T-cell (primary cell): Measurements from ENCODE around the gene ECSIT. TPM values are rescaled to one million over a fixed set of nuclear protein-coding genes. Genes with fewer than 3 reads are reported as not detected.

Experiments
- ATAC-seq, 4 experiments: fragments of 200-7000 bp in 3 of 4; fragments of 150-1000 bp in 1 of 4; cut with Tn5 transposase; replicated peaks in 1 of 4; 1 replicate in 3 of 4; 2 replicates in 1 of 4; pipeline ENCODE4 v1.10.0; 2021; ENCODE audit warnings: moderate library complexity in 3 of 4, mild to moderate bottlenecking in 2 of 4, moderate number of reproducible peaks in 1 of 4
- CTCF ChIA-PET, 2 donors: fragments of 300-600 bp; sonication (Branson Sonifier 250); formaldehyde crosslinking; loops; one replicate each; lab custom pipeline; 2022; ENCODE audit warnings: antibody characterized with exemption in 2 of 2; lab: Charles Lee
- POLR2A ChIA-PET, 2 donors: fragments of 300-600 bp; sonication (Branson Sonifier 250); formaldehyde crosslinking; loops; one replicate each; lab custom pipeline; 2022; ENCODE audit warnings: antibody characterized with exemption in 2 of 2; lab: Charles Lee
- DNase-seq, 35 experiments: peaks; one replicate each; pipeline versions ENCODE4 v3.0.0 to v3.0.0-alpha.2; 2013 to 2023
- H3K27ac ChIP-seq: one replicate; pipeline ENCODE4 v1.5.1; 2013; ENCODE audit warnings: low read length
- H3K27me3 ChIP-seq, 2 experiments: replicated peaks in 1 of 2; 1 replicate in 1 of 2; 2 replicates in 1 of 2; pipeline versions ENCODE4 v1.6.1 to v1.7.0; 2013; ENCODE audit warnings: low read length in 1 of 2, mixed read lengths in 1 of 2; ENCODE audit not compliant: control insufficient read depth in 2 of 2, insufficient read depth in 2 of 2; ENCODE audit errors: extremely low read depth in 1 of 2
- H3K36me3 ChIP-seq, 2 donors: 1 replicate in 1 of 2; 2 replicates in 1 of 2; pipeline versions ENCODE4 v1.6.1 to v1.7.0; 2013; ENCODE audit warnings: low read length in 1 of 2; ENCODE audit not compliant: control insufficient read depth in 2 of 2, insufficient read depth in 1 of 2; ENCODE audit errors: extremely low read depth in 1 of 2
- H3K4me1 ChIP-seq, 2 experiments: 1 replicate in 1 of 2; 2 replicates in 1 of 2; pipeline versions ENCODE4 v1.6.1 to v1.7.0; 2013; ENCODE audit warnings: low read length in 2 of 2, mixed read lengths in 1 of 2; ENCODE audit not compliant: insufficient read depth in 2 of 2, control insufficient read depth in 1 of 2; ENCODE audit errors: extremely low read depth in 1 of 2
- H3K4me3 ChIP-seq, 2 donors: 1 replicate in 1 of 2; 2 replicates in 1 of 2; pipeline versions ENCODE4 v1.5.1 to v1.7.0; 2013; ENCODE audit warnings: mild to moderate bottlenecking in 2 of 2, low read length in 1 of 2, moderate library complexity in 1 of 2; ENCODE audit not compliant: control insufficient read depth in 1 of 2; ENCODE audit errors: extremely low read depth in 1 of 2
- H3K9me3 ChIP-seq: 2 replicates; pipeline ENCODE4 v1.7.0; 2013
- H3K27ac Mint-ChIP-seq, 2 donors: one replicate each; pipeline ENCODE4 v1.8.0; 2020 to 2021; ENCODE audit warnings: mild to moderate bottlenecking in 2 of 2, mixed read lengths in 2 of 2
- H3K27me3 Mint-ChIP-seq, 2 donors: one replicate each; pipeline ENCODE4 v1.8.0; 2021 to 2022; ENCODE audit warnings: mixed read lengths in 2 of 2
- H3K36me3 Mint-ChIP-seq: one replicate; pipeline ENCODE4 v1.8.0; 2021; ENCODE audit warnings: mixed read lengths
- H3K4me1 Mint-ChIP-seq, 3 donors: one replicate each; pipeline ENCODE4 v1.8.0; 2020 to 2022; ENCODE audit warnings: mixed read lengths in 3 of 3, mild to moderate bottlenecking in 1 of 3
- H3K4me3 Mint-ChIP-seq, 3 donors: one replicate each; pipeline ENCODE4 v1.8.0; 2020 to 2022; ENCODE audit warnings: mild to moderate bottlenecking in 3 of 3, mixed read lengths in 3 of 3, moderate library complexity in 3 of 3
- H3K9me3 Mint-ChIP-seq, 3 donors: one replicate each; pipeline ENCODE4 v1.8.0; 2020 to 2022; ENCODE audit warnings: mixed read lengths in 3 of 3
- WGBS: methylation state at CpG from one replicate; pipeline ENCODE4 v1.1.5; 2013; ENCODE audit warnings: missing lambda C conversion rate; ENCODE audit not compliant: insufficient coverage; 5-methylcytosine and 5-hydroxymethylcytosine counted together
- total RNA-seq, 35 experiments: library from RNA in 6 of 35; stranded (reverse) in 6 of 35; fragments of 120-200 nt in 1 of 35; gene quantifications; one replicate each; pipeline versions ENCODE4 v1.2.1 to v1.2.4 and lab custom pipeline; 2013 to 2026

Gene ECSIT
- total RNA-seq, 5 donors from 2014 or later (not counting 1 experiment from before 2014, with no cell fraction given), result 28.8 to 52.0 (median 48.4) TPM

DNA sequence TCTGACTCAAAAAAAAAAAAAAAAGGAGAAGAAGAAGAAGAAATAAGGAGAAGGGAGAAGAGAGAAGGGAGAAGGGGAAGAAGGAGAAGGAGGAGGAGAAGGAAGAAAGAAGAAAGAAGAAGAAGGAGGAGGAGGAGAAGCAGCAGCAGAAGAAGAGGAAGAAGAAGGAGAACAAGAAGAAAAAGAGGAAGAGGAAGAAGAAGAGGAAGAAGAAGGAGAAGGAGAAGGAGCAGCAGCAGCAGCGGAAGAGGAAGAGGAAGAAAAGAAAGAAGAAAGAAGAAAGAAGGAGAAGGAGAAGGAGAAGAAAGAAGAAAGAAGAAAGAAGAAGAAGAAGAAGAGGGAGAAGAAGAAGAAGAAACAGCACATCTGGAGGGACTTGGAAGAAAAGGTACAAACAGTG is 5.6 kb upstream of the ECSIT start:
- Histone ChIP-seq H3K36me3 (no peaks in the 10 kb centered on the region), H3K9me3 (no peaks in the 10 kb centered on the region), H3K27ac (no peak overlapping the region), H3K4me1 (peaks cover 0 to 13% of the 10 kb centered on the region in 2 experiments), H3K27me3 (peaks cover 0 to 18% of the 10 kb centered on the region in 2 experiments), H3K4me3 (no peak overlapping the region)
- no peaks in the 10 kb centered on the region for H3K36me3 Mint-ChIP-seq
- no peaks in the 10 kb centered on the region for H3K9me3 Mint-ChIP-seq
- no peak for DNase-seq
- peaks cover 10 to 13% of the 10 kb centered on the region in 2 donors for H3K27me3 Mint-ChIP-seq
- peaks cover 12 to 21% (median 21%) of the 10 kb centered on the region in 3 donors for H3K4me1 Mint-ChIP-seq
- ChIA-PET CTCF (no interaction called here), POLR2A (no interaction called here)
- peak overlapping the region in 1 of 3 donors; percentile 81 for H3K4me3 Mint-ChIP-seq
- H3K27ac Mint-ChIP-seq, result no peak overlapping the region
- ATAC-seq, result no peak
- 50% methylated on average over 1 of the region's 1 CpG for WGBS

DNA sequence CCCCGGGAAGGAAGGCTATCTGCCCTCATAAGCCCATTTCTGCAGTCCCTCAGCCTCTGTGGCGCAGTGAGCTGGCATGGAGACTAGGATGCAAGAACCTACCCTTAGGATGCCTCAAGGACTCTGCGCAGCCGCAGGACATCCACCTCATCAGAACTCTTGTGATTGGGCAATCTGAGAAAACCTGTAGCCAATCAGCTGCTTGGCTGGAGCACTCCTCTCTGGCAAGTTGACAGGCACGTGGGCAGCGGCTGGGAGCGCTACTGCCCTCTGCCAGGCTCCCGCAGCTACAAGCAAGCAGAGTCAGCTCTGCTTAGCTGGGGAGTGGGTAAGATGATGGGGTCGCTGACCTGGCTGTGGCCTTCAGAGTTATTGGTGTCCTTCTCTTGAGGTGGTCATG is 1.5 kb upstream of the ECSIT start:
- ATAC-seq (no peak), DNase-seq (peak in 6 of 35 experiments; percentile 7 to 40 (median 16))
- Histone ChIP-seq H3K36me3 (peaks cover 0 to 4% of the 10 kb centered on the region in 2 donors), H3K27ac (no peak overlapping the region), H3K9me3 (no peaks in the 10 kb centered on the region), H3K4me1 (peaks cover 6 to 20% of the 10 kb centered on the region in 2 experiments), H3K27me3 (no peaks in the 10 kb centered on the region), H3K4me3 (no peak overlapping the region)
- WGBS, result 36% methylated on average over 5 of the region's 9 CpGs
- Mint-ChIP-seq H3K4me3 (no peak overlapping the region), H3K27me3 (no peaks in the 10 kb centered on the region), H3K9me3 (no peaks in the 10 kb centered on the region), H3K36me3 (peaks cover 5% of the 10 kb centered on the region), H3K27ac (no peak overlapping the region), H3K4me1 (peaks cover 22 to 31% (median 29%) of the 10 kb centered on the region in 3 donors)
- CTCF ChIA-PET, result no interaction called here
- POLR2A ChIA-PET, result no interaction called here

DNA sequence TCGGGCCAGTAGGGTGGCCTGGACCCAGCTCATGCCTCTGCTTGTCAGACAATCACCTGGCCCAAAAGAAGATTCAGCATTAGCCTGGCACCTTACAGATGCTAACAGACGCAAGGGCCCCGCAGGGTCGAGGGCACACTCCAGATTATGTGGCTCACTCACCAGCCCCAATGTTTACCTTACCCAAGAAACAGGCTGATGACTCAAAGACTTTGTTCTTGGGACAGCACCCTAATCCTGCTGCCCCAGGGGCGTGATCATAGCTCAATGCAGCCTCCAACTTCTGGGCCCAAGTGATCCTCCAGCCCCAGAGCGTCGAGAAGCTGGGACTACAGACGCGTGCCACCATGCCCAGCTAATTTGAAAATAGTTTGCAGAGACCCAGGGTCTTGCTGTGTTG is 9.8 kb downstream of the ECSIT start:
- ChIA-PET POLR2A (no interaction called here), CTCF (no interaction called here)
- H3K4me1 Mint-ChIP-seq, result peaks cover 0 to 5% (median 0%) of the 10 kb centered on the region in 3 donors
- Histone ChIP-seq H3K27ac (no peak overlapping the region), H3K4me3 (no peak overlapping the region), H3K4me1 (no peaks in the 10 kb centered on the region), H3K36me3 (peaks cover 3 to 28% of the 10 kb centered on the region in 2 donors), H3K27me3 (no peaks in the 10 kb centered on the region), H3K9me3 (no peaks in the 10 kb centered on the region)
- 92% methylated on average over 9 of the region's 9 CpGs for WGBS
- no peaks in the 10 kb centered on the region for H3K27me3 Mint-ChIP-seq
- H3K27ac Mint-ChIP-seq, result peak overlapping the region in 1 of 2 donors; percentile 4
- H3K36me3 Mint-ChIP-seq, result peaks cover 31% of the 10 kb centered on the region
- H3K9me3 Mint-ChIP-seq, result no peaks in the 10 kb centered on the region
- ATAC-seq (no peak), DNase-seq (no peak)
- no peak overlapping the region for H3K4me3 Mint-ChIP-seq

DNA sequence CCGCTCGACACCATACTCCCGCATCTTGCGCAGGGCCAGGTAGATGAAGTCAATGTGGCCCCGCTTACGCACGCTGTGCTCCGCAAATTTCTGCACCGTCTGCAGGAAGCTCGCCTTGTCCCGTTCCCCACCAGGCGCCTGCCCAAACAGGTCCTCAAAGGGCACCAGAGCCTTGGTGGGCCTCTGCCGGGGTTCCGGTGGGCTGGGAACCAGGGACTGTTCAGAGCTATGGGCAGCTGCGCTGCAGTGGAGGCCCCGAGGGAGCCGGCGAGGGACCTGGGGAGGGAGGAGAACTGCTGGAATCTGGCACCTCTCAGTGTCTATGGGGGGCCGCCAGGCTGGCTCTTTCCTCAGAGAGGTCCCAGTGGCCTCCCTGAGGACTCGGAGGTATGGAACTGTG is 15.0 kb downstream of the ECSIT start:
- peaks cover 7 to 38% of the 10 kb centered on the region in 2 donors for H3K36me3 ChIP-seq
- H3K9me3 Mint-ChIP-seq, result no peaks in the 10 kb centered on the region
- no peaks in the 10 kb centered on the region for H3K27me3 Mint-ChIP-seq
- no peak overlapping the region for H3K27ac Mint-ChIP-seq
- H3K36me3 Mint-ChIP-seq, result peaks cover 28% of the 10 kb centered on the region
- H3K4me3 Mint-ChIP-seq, result no peak overlapping the region
- no peaks in the 10 kb centered on the region for H3K27me3 ChIP-seq
- H3K9me3 ChIP-seq, result no peaks in the 10 kb centered on the region
- no peak for ATAC-seq
- no peak overlapping the region for H3K27ac ChIP-seq
- H3K4me1 Mint-ChIP-seq, result no peaks in the 10 kb centered on the region
- 96% methylated on average over 18 of the region's 20 CpGs for WGBS
- no peaks in the 10 kb centered on the region for H3K4me1 ChIP-seq
- ChIA-PET CTCF (no interaction called here), POLR2A (no interaction called here)
- no peak overlapping the region for H3K4me3 ChIP-seq
- DNase-seq, result no peak

DNA sequence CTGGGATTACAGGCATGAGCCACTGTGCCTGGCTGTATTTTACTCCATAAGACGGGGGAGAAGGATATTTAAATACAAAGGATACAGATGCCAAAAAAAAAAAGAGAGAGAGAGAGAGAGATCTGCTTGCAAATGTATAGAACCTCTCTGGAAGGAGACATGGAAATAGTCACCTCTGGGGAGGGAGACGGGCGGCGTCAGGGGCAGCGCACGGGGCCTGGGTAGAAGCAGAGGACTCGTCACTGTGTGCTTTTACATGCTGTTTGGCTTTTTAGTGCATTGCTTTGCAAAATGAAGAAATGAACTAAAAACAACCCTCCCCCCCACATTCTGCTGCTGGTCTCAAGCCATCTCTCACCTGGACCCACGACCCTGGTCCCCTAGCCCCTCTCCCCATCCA is 18.5 kb downstream of the ECSIT start:
- H3K4me3 Mint-ChIP-seq, result no peak overlapping the region

DNA sequence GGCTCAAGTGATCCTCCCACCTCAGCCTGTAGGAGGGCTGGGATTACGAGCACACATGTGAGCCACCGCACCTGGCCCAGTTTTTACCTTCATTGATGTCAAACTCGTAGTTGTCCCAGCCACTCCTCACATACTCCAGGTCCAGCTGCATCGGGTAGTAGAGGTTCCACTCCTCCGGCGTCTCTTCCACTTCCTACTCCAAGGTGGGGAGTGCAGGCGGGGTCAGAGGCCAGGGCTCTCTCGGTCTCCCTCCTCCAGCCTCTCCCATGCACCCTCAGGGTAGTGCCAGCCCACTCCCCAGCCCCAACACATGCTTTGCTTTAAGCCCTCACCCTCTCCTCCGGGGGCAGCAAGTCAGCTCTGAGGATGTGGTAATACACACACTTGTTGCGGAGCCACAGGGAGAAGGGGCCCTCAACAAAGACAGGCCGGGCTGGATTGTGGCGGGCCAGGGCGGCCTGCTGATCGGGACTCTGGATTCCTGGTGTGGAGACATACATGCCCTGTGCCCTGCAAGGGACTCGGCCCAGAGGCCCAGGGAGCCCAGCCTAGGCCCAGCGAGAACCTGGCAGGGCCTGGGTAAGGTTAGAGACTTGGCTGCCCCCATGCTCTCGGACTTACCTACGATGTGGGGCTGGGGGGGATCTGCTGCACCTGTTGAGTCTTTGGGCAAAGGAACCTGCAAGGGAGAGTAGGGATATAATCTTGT is 21.4 kb downstream of the ECSIT start:
- H3K4me3 Mint-ChIP-seq, result peak overlapping the region; percentile 9 to 83 (median 71)
- H3K4me1 Mint-ChIP-seq, result peaks cover 15 to 16% (median 16%) of the 10 kb centered on the region in 3 donors
- H3K36me3 Mint-ChIP-seq, result peaks cover 18% of the 10 kb centered on the region
- ATAC-seq, result no peak
- Histone ChIP-seq H3K27ac (no peak overlapping the region), H3K4me3 (no peak overlapping the region), H3K4me1 (peaks cover 2 to 21% of the 10 kb centered on the region in 2 experiments), H3K36me3 (peaks cover 6 to 11% of the 10 kb centered on the region in 2 donors), H3K27me3 (no peaks in the 10 kb centered on the region), H3K9me3 (no peaks in the 10 kb centered on the region)
- ChIA-PET CTCF (no interaction called here), POLR2A (no interaction called here)
- DNase-seq, result no peak
- H3K27me3 Mint-ChIP-seq, result no peaks in the 10 kb centered on the region
- no peak overlapping the region for H3K27ac Mint-ChIP-seq
- no peaks in the 10 kb centered on the region for H3K9me3 Mint-ChIP-seq
- 93% methylated on average over 11 of the region's 18 CpGs for WGBS

More for the DNA sequence above, 18.5 kb downstream of the ECSIT start:
- Mint-ChIP-seq H3K9me3 (no peaks in the 10 kb centered on the region), H3K27ac (no peak overlapping the region), H3K36me3 (peaks cover 18% of the 10 kb centered on the region), H3K4me1 (peaks cover 6 to 8% (median 7%) of the 10 kb centered on the region in 3 donors), H3K27me3 (no peaks in the 10 kb centered on the region)
- peaks cover 2 to 12% of the 10 kb centered on the region in 2 experiments for H3K4me1 ChIP-seq
- ATAC-seq, result no peak
- no peaks in the 10 kb centered on the region for H3K27me3 ChIP-seq
- H3K4me3 ChIP-seq, result no peak overlapping the region
- no peak for DNase-seq
- POLR2A ChIA-PET, result no interaction called here
- CTCF ChIA-PET, result no interaction called here
- H3K36me3 ChIP-seq, result peaks cover 7 to 25% of the 10 kb centered on the region in 2 donors
- 75% methylated on average over 1 of the region's 8 CpGs for WGBS
- H3K27ac ChIP-seq, result no peak overlapping the region
- H3K9me3 ChIP-seq, result no peaks in the 10 kb centered on the region
